SU-DHL-6 (cell line): ENCODE results near the gene RNF220.

Experiments used
- H2AFZ ChIP-seq: fragments of 200-600 bp; sonication (generic); 2 replicates; pipeline ENCODE4 v1.6.1; 2014; ENCODE audit warnings: low read depth, mild to moderate bottlenecking, moderate library complexity, mixed read lengths, antibody characterized with exemption, low read length; ENCODE audit not compliant: severe bottlenecking
- H3F3A ChIP-seq: fragments of 200-600 bp; shearing (Covaris generic); 2 replicates; pipeline ENCODE4 v1.6.0; 2016; ENCODE audit warnings: antibody characterized with exemption, mild to moderate bottlenecking; ENCODE audit not compliant: insufficient read depth
- H3K27ac ChIP-seq: fragments of 200-600 bp; sonication (generic); 2 replicates; pipeline ENCODE4 v1.5.1; 2016; ENCODE audit warnings: low read depth, mild to moderate bottlenecking, low read length, moderate library complexity, mixed read lengths
- H3K27me3 ChIP-seq: fragments of 200-600 bp; sonication (generic), shearing (Covaris generic); 2 replicates; pipeline ENCODE4 v1.6.0; 2014; ENCODE audit warnings: mild to moderate bottlenecking, low read length
- H3K36me3 ChIP-seq: fragments of 200-600 bp; sonication (generic); 2 replicates; pipeline ENCODE4 v1.6.1; 2014; ENCODE audit warnings: mild to moderate bottlenecking, low read length, mixed read lengths
- H3K4me2 ChIP-seq: fragments of 300-600, 200-600 bp; shearing (Covaris generic), sonication (generic); 2 replicates; pipeline ENCODE4 v1.6.0; 2014; ENCODE audit warnings: low read length, low read depth, mild to moderate bottlenecking; ENCODE audit not compliant: poor library complexity, severe bottlenecking
- H3K4me3 ChIP-seq: fragments of 200-600 bp; sonication (generic); 2 replicates; pipeline ENCODE4 v1.5.1; 2014; ENCODE audit warnings: antibody characterized with exemption, low read length, mild to moderate bottlenecking, mixed read lengths; ENCODE audit not compliant: insufficient read depth, poor library complexity, severe bottlenecking
- H3K79me2 ChIP-seq: fragments of 200-600 bp; sonication (generic); 2 replicates; pipeline ENCODE4 v1.6.1; 2014; ENCODE audit warnings: mild to moderate bottlenecking, low read length, moderate library complexity; ENCODE audit not compliant: insufficient read depth
- H3K9ac ChIP-seq: fragments of 200-600 bp; sonication (generic); 2 replicates; pipeline ENCODE4 v1.7.0; 2014; ENCODE audit warnings: mild to moderate bottlenecking, low read length
- H3K9me2 ChIP-seq: fragments of 200-600 bp; sonication (generic); replicated peaks from 2 replicates; pipeline ENCODE4 v1.6.1; 2014; ENCODE audit warnings: low read length; ENCODE audit not compliant: insufficient read depth
- H3K9me3 ChIP-seq: fragments of 200-600 bp; sonication (generic); 2 replicates; pipeline ENCODE4 v1.6.1; 2014; ENCODE audit warnings: low read length, mixed read lengths; ENCODE audit not compliant: insufficient read depth
- H4K20me1 ChIP-seq: fragments of 200-600 bp; sonication (generic); 2 replicates; pipeline ENCODE4 v1.6.1; 2014; ENCODE audit warnings: low read depth, mild to moderate bottlenecking, antibody characterized with exemption, low read length, moderate library complexity, mixed read lengths
- CTCF ChIP-seq: fragments of 200-600 bp; sonication (generic); IDR thresholded peaks from one replicate; pipeline ENCODE4 v1.5.1; 2017; ENCODE audit warnings: antibody characterized with exemption, mild to moderate bottlenecking, low read length, moderate library complexity; ENCODE audit not compliant: insufficient read depth, poor library complexity, severe bottlenecking
- EZH2phosphoT487 ChIP-seq: fragments of 200-600 bp; sonication (generic), shearing (Covaris generic); conservative IDR thresholded peaks from 2 replicates; pipeline ENCODE4 v1.6.1; 2018; ENCODE audit warnings: mild to moderate bottlenecking, antibody characterized with exemption, low read length, moderate library complexity, mixed read lengths

Gene RNF220

GRCh38 chr1:44454704-44455103 lies 49.6 kb downstream of the RNF220 start:
- Histone ChIP-seq H3K9ac (no peak overlapping the region), H3F3A (no peaks in the 10 kb centered on the region), H3K36me3 (no peaks in the 10 kb centered on the region), H3K27me3 (no peaks in the 10 kb centered on the region), H3K27ac (no peak overlapping the region), H4K20me1 (no peaks in the 10 kb centered on the region), H3K4me2 (no peak overlapping the region), H3K79me2 (no peaks in the 10 kb centered on the region), H2AFZ (no peak overlapping the region), H3K4me3 (no peak overlapping the region), H3K9me3 (no peaks in the 10 kb centered on the region), H3K9me2 (no peaks in the 10 kb centered on the region)
- TF ChIP-seq EZH2phosphoT487: no peak

- Histone ChIP-seq H3K79me2 (no peaks in the 10 kb centered on the region), H3K9me3 (no peaks in the 10 kb centered on the region), H3K27ac (no peak overlapping the region), H3K9me2 (no peaks in the 10 kb centered on the region), H2AFZ (no peak overlapping the region), H3K9ac (no peak overlapping the region), H3K4me2 (no peak overlapping the region), H3K27me3 (no peaks in the 10 kb centered on the region), H3F3A (no peaks in the 10 kb centered on the region), H4K20me1 (no peaks in the 10 kb centered on the region), H3K36me3 (no peaks in the 10 kb centered on the region), H3K4me3 (no peak overlapping the region)
- no peak for TF ChIP-seq EZH2phosphoT487
- TF ChIP-seq CTCF: no peak
Observed at GRCh38 chr1:44460107-44460882, 55.2 kb downstream of the RNF220 start.

- no peaks in the 10 kb centered on the region for H3K79me2 ChIP-seq
- no peaks in the 10 kb centered on the region for H3K9me2 ChIP-seq
- H3F3A ChIP-seq: no peaks in the 10 kb centered on the region
- H3K9me3 ChIP-seq: no peaks in the 10 kb centered on the region
- no peak overlapping the region for H3K4me2 ChIP-seq
- H3K9ac ChIP-seq: no peak overlapping the region
- H3K27me3 ChIP-seq: no peaks in the 10 kb centered on the region
- H3K27ac ChIP-seq: no peak overlapping the region
- no peaks in the 10 kb centered on the region for H3K36me3 ChIP-seq
- H2AFZ ChIP-seq: no peak overlapping the region
- no peaks in the 10 kb centered on the region for H4K20me1 ChIP-seq
- TF ChIP-seq CTCF (no peak), EZH2phosphoT487 (no peak)
- H3K4me3 ChIP-seq: no peak overlapping the region
Observed at GRCh38 chr1:44464361-44464760, 59.3 kb downstream of the RNF220 start.

- Histone ChIP-seq H3K9me3 (no peaks in the 10 kb centered on the region), H3K27ac (no peak overlapping the region)
Observed at GRCh38 chr1:44467566-44467965, 62.5 kb downstream of the RNF220 start.

More at GRCh38 chr1:44467566-44467965, 62.5 kb downstream of the RNF220 start:
- Histone ChIP-seq H3K4me2 (no peak overlapping the region), H4K20me1 (no peaks in the 10 kb centered on the region), H3K9ac (no peak overlapping the region), H2AFZ (no peak overlapping the region), H3K36me3 (no peaks in the 10 kb centered on the region), H3K79me2 (no peaks in the 10 kb centered on the region), H3K9me2 (no peaks in the 10 kb centered on the region), H3K27me3 (no peaks in the 10 kb centered on the region), H3K4me3 (no peak overlapping the region), H3F3A (no peaks in the 10 kb centered on the region)
- TF ChIP-seq CTCF (no peak), EZH2phosphoT487 (no peak)
